Stimulated activated CD8-positive, alpha-beta memory T cell treated with anti-CD3 and anti-CD28 coated beads, Interleukin-15, amount 100 ng/mL, for 4 hours (primary cell): ENCODE data around the gene NAT14.

Source experiments
- DNase-seq, 2 donors: peaks; one replicate each; pipeline ENCODE4 v3.0.0-alpha.2; 2020; ENCODE audit warnings: low read depth in 2 of 2

Gene NAT14

GRCh38 chr19:55453511-55454260 is 31.3 kb upstream of the NAT14 start:
- DNase-seq = no peak

GRCh38 chr19:55454787-55455243 is 30.2 kb upstream of the NAT14 start:
- no peak for DNase-seq

DNA sequence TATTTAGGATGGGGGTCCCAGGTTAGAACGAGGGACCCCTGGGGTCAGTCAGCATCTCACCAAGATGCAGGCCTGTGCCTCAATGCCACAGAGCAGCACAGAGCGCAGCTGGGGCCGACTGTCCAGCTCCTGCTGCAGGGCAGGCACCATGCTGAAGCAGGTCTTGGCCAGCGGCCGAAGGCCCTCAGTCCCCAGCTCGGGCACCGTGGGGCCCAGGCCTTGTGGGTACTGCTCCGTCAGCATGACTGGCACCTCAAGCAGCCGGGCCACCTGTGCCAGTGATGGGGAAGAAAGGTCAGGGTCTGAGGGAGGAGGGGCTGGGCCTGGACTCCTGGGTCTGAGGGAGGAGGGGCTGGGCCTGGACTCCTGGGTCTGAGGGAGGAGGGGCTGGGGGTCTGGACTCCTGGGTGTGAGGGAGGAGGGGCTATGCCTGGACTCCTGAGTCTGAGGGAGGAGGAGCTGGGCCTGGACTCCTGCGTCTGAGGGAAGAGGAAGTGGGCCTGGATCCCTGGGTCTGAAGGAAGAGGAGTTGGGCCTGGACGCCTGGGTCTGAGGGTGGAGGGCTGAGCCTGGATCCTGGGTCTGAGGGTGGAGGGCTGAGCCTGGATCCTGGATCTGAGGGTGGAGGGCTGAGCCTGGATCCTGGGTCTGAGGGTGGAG is 29.3 kb upstream of the NAT14 start:
- DNase-seq = no peak

- no peak for DNase-seq
Measured at GRCh38 chr19:55456347-55456746, 28.6 kb upstream of the NAT14 start.

DNA sequence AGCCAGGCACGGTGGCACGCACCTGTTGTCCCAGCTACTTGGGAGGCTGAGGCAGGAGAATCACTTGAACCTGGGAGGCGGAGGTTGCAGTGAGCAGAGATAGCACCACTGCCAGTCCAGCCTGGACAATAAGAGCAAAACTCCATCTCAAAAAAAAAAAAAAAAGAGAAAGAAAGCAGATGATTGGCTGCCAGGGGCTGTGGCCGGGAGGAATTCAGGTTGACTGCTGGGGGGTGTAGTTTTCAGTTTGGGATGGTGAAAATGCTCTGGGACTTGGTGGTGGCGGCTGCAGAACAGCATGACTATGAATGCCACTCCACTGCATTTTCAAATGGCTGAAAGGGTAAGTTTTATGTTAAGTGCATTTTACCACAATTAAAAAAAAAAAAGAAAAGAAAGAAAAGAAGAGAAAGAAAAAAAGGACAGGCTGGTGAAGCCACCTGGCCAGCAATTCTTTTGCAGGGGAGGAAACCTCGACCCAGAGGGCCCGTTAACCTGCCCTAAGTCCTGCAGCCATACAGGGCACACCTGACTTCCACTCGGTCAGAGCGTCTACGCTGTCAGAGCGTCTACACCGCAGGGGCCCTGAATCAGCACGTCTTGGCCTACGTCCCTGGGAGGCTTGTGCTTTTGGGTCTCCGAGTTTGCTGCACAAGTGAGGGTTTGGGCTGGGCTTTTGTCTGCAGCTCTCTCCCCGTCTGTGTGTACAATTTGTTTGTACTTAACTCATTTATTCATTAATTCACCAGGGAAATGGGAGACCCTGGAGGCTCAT is 27.1 kb upstream of the NAT14 start:
- no peak for DNase-seq

- DNase-seq = no peak
Measured at GRCh38 chr19:55459551-55459949, 25.4 kb upstream of the NAT14 start.

GRCh38 chr19:55459950-55460657 is 24.9 kb upstream of the NAT14 start:
- DNase-seq = no peak

GRCh38 chr19:55460670-55461258 is 24.2 kb upstream of the NAT14 start:
- DNase-seq = no peak

DNA sequence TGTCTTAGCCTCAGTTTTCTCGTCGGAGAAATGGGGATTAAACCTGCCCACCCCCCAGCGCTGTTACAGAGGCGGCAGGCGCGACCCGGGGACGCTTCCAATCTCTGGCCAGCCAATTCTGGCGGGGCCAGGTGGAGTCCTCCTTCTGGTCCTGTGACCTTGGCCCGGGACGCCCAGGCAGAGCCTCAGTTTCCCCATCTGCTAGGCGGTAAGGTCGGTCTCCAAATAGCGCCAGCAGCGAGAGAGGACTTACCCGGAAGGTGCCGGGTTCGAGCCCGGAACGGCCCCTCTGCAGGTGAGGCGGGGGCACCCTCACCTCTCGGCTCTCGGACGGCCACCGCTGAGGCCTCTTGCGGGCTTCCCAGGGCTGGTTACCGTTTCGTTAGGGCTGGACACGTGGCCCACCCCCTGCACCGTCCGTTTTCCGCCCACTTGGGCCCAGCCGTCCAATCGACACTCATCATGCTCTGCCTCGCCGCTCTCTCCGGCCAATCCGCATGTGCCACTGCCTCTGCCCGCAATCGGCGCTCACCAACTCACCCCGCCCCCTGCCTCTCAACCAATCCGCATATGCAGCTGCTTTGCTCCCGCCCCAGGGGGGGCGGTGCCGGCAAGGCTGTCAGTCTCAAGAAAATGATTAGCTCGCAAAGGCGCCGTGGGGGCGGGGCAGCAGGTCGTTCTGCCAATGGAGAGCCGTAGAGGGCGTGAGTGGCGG is 23.6 kb upstream of the NAT14 start, which contains the start of gene ISOC2:
ISOC2 (minus strand) TSS at position 384 of the 715 bp plus-strand sequence. CDS start 5,156 bp downstream, outside the sequence.
- peak; percentile 100 for DNase-seq

GRCh38 chr19:55461974-55462626 is 22.9 kb upstream of the NAT14 start:
- no peak for DNase-seq

DNA sequence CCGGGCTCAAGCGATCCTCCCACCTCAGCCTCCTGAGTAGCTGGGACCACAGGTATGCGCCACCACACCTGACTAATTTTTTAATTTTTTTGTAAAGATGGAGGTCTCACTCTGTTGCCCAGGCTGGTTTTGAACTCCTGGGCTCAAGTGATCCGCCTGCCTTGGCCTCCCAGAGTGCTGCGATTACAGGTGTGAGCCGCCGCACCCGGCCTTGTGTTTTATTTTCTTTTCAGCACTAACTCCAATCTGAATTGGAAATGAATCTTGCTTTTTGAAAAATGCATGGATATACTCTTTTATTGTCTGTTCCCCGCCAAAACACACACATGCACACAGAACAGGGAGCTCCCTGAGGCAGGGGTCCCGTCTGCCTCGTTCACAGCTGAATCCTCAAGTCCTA is 22.3 kb upstream of the NAT14 start:
- no peak for DNase-seq

- DNase-seq = no peak
Measured at GRCh38 chr19:55463583-55464031, 21.4 kb upstream of the NAT14 start.

DNA sequence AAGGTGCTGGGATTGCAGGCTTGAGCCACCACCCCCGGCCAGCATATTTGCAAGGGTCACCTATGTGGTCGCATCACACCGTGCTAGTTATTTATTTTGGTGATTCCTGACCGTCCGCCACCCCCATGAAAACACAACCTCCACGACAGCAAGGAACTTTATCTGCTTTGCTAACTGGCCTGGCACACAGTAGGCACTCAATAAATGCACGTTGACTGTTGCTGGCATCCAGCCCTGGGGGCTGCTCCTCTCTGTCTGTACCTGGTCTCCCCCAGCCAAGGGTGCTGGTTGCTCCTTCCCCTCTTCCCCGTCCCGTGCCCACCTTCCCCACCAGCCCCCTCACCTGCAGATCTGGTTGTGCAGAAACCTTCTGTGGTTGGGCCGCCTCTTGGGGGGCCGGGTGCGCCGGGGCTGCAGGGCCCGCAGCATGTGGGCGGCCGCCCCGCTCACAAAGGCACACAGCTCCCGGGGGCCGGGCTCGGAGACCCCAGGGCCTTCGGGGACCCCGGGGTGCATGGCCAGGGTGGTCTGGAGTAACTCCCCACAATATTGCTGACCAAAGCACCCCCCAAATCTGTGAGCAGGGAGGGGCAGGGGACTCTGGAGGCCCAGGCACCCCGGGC is 20.8 kb upstream of the NAT14 start:
- DNase-seq = no peak

DNA sequence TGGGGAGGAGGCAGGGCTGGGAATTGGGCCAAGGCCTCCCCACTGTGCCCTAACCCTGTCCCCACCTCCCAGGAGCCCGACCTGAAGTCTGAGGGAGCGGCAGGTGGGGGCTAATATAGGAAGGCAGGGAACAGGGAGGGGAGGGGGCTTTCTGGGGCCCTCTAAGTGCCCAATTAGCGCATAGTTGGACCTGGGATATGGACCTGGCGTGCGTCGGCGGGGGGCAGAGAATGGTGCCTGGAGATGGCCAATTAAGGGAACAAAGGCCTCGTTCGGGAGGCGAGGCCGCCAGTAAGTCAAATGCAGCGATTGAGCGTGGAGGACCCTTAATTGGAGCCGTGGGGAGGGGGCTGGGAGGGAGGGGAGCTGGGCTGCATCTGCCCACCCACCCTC is 20.3 kb upstream of the NAT14 start, which contains the start of gene C19orf85:
C19orf85 (minus strand) TSS at position 90 of the 393 bp plus-strand sequence. CDS start 197 bp downstream, outside the sequence.
- DNase-seq = no peak

- DNase-seq = no peak
Measured at GRCh38 chr19:55465460-55466240, 19.3 kb upstream of the NAT14 start.

GRCh38 chr19:55466241-55466614 is 18.8 kb upstream of the NAT14 start:
- DNase-seq = no peak

DNA sequence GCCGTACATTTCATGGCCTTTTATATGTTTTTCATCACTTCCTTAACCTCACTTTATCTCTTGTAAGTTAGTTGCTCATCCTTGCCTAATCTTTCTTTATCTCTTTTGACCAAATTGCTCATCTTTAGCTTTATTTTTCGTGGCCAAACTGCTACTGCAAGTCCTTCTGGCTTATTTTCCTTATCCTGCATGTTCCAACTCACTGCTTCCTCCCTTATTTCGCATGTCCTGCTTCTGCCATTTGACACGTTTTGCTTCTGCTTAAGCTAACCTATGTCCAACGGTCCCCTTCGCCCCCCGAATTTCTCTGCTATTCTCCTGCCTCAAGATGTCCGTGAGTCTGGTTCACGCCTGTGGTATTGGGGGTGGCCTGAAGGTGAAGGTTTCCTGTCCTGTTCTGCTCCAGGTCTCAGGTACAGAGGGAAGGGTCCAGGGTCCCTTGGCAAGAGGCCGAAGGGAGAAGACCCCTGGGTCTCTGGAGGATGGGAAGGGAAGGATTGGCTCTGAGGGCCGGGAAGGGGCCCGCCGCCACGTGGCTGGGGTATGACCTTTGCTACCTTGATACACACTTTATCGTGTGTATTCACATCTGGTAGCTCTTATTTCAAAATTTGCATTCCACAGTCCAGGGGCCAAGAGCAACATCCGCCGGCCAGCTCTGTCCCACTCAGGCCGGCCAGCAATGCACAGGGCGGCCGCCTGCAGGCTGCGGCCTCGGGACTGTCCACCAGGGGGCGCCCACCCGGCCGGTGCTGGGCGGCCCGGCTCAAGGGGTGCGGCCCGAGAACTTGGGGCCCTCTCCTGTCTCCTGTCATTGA is 17.5 kb upstream of the NAT14 start:
- no peak for DNase-seq

- DNase-seq = no peak
Measured at GRCh38 chr19:55468054-55468393, 17.0 kb upstream of the NAT14 start.
